Lung (tissue), 12 donors: Measurements from ENCODE around the gene POGZ. TPM values are rescaled to one million over a fixed set of nuclear protein-coding genes. Genes with fewer than 3 reads are reported as not detected.

ENCODE experiments used
- ATAC-seq: fragments of 200-7000 bp; cut with Tn5 transposase; one replicate; pipeline ENCODE4 v1.9.1; 2020; ENCODE audit warnings: moderate number of reproducible peaks; ENCODE audit not compliant: insufficient read depth, low FRiP score
- DNase-seq, 3 donors: peaks; one replicate each; pipeline ENCODE4 v3.0.0-alpha.2; 2013 to 2017
- H3K27ac ChIP-seq, 2 donors: one replicate each; pipeline ENCODE4 v1.5.1; 2013; ENCODE audit warnings: mild to moderate bottlenecking in 2 of 2, moderate library complexity in 2 of 2, control low read depth in 1 of 2, inconsistent platforms in 1 of 2, low read depth in 1 of 2, low read length in 1 of 2
- H3K27me3 ChIP-seq, 3 donors: one replicate each; pipeline ENCODE4 v1.5.1; 2013; ENCODE audit warnings: low read length in 2 of 3; ENCODE audit not compliant: control insufficient read depth in 3 of 3, insufficient read depth in 3 of 3
- H3K36me3 ChIP-seq, 4 donors: one replicate each; pipeline ENCODE4 v1.5.1; 2013; ENCODE audit warnings: low read length in 4 of 4, mild to moderate bottlenecking in 1 of 4, moderate library complexity in 1 of 4; ENCODE audit not compliant: control insufficient read depth in 4 of 4, insufficient read depth in 4 of 4
- H3K4me1 ChIP-seq, 5 donors: one replicate each; pipeline ENCODE4 v1.5.1; 2013; ENCODE audit warnings: low read length in 5 of 5, mild to moderate bottlenecking in 2 of 5, moderate library complexity in 1 of 5; ENCODE audit not compliant: control insufficient read depth in 5 of 5, insufficient read depth in 5 of 5
- H3K4me3 ChIP-seq: one replicate; pipeline ENCODE4 v1.5.1; 2013; ENCODE audit warnings: mild to moderate bottlenecking, control low read depth, moderate library complexity
- H3K9ac ChIP-seq, 2 donors: one replicate each; pipeline ENCODE4 v1.5.1; 2013; ENCODE audit warnings: low read length in 2 of 2, control low read depth in 1 of 2; ENCODE audit not compliant: insufficient read depth in 1 of 2
- H3K9me3 ChIP-seq, 4 donors: one replicate each; pipeline ENCODE4 v1.5.1; 2013; ENCODE audit warnings: low read length in 3 of 4, mild to moderate bottlenecking in 1 of 4, moderate library complexity in 1 of 4; ENCODE audit not compliant: control insufficient read depth in 4 of 4, insufficient read depth in 3 of 4
- WGBS, 2 donors: extraction: QIAGEN DNeasy Blood & Tissue Kit; methylation state at CpG; one replicate each; pipeline ENCODE4 v1.1.7; 2013; 5-methylcytosine and 5-hydroxymethylcytosine counted together
- polyA plus RNA-seq, 2 donors: library from polyadenylated mRNA; stranded (reverse); fragments of 200-250 nt; gene quantifications; one replicate each; pipeline ENCODE4 v1.2.1, GENCODE V29; 2013
- total RNA-seq, 2 donors: library from RNA; depleted of rRNA in 1 of 2; stranded (reverse); fragments of >200 nt in 1 of 2; gene quantifications; one replicate each; pipeline ENCODE4 v1.2.1, GENCODE V29; 2014 to 2021
- TF ChIP-seq, protein P1 (sequence below): IDR thresholded peaks from 2 replicates; pipeline ENCODE4 v1.5.1; 2012; ENCODE audit warnings: mild to moderate bottlenecking; ENCODE audit errors: control extremely low read depth, extremely low read depth
- donor health status: control.
- donor health status: control.
- donor health status: Bipolar disorder and iron deficiency.
- donor health status: healthy.
- donor health status: DM: yes; HTN: yes; CAD: no.

The POGZ gene
- total and polyA plus RNA-seq, 4 donors: 12.6 to 131 (median 41.6) TPM

DNA sequence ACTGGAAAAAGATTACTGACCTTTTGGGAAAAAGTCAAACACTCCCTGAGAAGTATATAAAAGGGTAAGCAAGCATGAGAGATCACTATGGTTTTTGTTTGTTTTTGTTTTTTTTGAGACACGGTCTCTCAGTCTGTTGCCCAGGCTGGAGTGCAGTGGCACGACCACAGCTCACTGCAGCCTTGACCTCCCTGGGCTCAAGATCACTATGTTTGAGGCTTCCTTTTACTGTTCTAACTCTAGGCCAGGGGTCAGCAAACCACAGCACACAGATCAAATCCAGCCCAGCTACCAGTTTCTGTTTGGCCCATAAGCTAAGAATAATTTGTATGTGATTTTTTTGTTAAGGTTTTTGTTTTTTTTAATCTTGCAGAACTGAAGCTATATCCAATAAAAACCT, 34.2 kb downstream of the POGZ start:
- Histone ChIP-seq H3K27ac (no peak overlapping the region), H3K9ac (no peak overlapping the region), H3K36me3 (peaks cover 30 to 75% (median 44%) of the 10 kb centered on the region in 4 donors), H3K4me3 (no peak overlapping the region), H3K9me3 (no peaks in the 10 kb centered on the region), H3K27me3 (no peaks in the 10 kb centered on the region), H3K4me1 (no peaks in the 10 kb centered on the region)
- 71% methylated on average over 2 of the region's 2 CpGs for WGBS, 2 donors
- ATAC-seq (no peak), DNase-seq (no peak)
- TF ChIP-seq, protein P1, sequence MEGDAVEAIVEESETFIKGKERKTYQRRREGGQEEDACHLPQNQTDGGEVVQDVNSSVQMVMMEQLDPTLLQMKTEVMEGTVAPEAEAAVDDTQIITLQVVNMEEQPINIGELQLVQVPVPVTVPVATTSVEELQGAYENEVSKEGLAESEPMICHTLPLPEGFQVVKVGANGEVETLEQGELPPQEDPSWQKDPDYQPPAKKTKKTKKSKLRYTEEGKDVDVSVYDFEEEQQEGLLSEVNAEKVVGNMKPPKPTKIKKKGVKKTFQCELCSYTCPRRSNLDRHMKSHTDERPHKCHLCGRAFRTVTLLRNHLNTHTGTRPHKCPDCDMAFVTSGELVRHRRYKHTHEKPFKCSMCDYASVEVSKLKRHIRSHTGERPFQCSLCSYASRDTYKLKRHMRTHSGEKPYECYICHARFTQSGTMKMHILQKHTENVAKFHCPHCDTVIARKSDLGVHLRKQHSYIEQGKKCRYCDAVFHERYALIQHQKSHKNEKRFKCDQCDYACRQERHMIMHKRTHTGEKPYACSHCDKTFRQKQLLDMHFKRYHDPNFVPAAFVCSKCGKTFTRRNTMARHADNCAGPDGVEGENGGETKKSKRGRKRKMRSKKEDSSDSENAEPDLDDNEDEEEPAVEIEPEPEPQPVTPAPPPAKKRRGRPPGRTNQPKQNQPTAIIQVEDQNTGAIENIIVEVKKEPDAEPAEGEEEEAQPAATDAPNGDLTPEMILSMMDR: no peak

DNA sequence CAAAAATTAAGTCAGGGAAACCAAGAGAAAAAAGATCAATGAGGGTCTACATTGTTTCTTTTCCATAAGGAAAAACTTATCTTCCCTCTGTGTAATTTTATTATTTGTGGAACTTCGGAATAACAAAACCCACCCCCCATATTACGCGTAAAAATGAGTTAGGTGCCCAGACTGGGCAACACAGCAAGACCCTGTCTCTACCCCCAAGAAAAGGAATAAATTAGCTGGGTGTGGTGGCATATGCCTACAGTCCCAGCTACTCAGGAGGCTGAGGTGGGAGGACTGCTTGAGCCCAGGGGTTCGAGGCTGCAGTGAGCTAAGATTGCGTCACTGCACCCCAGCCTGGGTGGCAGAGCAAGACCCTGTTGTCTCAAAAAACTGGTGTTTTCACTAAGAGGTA, 39.5 kb downstream of the POGZ start:
- Histone ChIP-seq H3K27me3 (no peaks in the 10 kb centered on the region), H3K27ac (no peak overlapping the region), H3K4me1 (no peaks in the 10 kb centered on the region), H3K4me3 (no peak overlapping the region), H3K36me3 (peaks cover 26 to 49% (median 34%) of the 10 kb centered on the region in 4 donors), H3K9ac (no peak overlapping the region), H3K9me3 (no peaks in the 10 kb centered on the region)
- WGBS, 2 donors: 79 to 95% methylated on average over 5 of the region's 5 CpGs
- DNase-seq (no peak), ATAC-seq (no peak)
- TF ChIP-seq, protein P1: no peak

DNA sequence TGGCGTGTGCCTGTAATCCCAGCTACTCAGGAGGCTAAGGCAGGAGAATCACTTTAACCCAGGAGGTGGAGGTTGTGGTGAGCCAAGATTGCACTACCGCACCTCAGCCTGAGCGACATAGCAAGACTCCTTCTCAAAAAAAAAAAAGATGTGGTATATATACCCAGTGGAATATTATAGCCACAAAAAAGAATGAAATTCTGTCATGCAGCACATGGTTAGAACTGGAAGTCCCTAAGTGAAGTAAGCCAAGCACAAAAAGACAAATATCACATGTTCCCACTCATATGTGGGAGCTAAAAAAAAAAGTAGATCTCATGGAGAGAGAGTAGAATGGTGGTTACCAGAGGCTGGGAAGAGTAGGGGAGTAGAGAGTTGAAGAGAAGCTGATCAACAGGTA, 41.2 kb downstream of the POGZ start:
- Histone ChIP-seq H3K9ac (no peak overlapping the region), H3K4me3 (no peak overlapping the region), H3K4me1 (no peaks in the 10 kb centered on the region), H3K9me3 (no peaks in the 10 kb centered on the region), H3K27ac (no peak overlapping the region), H3K36me3 (peaks cover 22 to 44% (median 33%) of the 10 kb centered on the region in 4 donors), H3K27me3 (no peaks in the 10 kb centered on the region)
- ATAC-seq (no peak), DNase-seq (no peak)
- TF ChIP-seq, protein P1: no peak
- WGBS, 2 donors: 97 to 100% methylated on average over 3 of the region's 3 CpGs

DNA sequence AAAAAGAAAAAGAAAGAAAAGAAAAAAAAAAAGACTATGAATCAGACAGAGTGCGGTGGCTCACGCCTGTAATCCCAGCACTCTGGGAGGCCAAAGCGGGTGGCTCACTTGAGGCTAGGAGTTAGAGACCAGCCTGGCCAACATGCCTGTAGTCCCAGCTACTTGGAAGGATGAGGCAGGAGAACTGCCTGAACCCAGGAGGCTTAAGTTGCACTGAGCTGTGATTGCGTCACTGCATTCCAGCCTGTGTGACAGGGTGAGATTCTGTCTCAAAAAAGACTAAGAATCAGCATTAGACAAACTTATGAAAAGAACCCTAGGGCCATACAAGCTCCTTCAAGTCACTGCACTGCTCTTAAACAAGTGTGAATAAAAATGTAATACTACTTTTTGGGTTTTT, 43.1 kb downstream of the POGZ start:
- 96 to 97% methylated on average over 4 of the region's 4 CpGs for WGBS, 2 donors
- Histone ChIP-seq H3K36me3 (peaks cover 21 to 47% (median 39%) of the 10 kb centered on the region in 4 donors), H3K4me1 (no peaks in the 10 kb centered on the region), H3K27ac (no peak overlapping the region), H3K4me3 (no peak overlapping the region), H3K9me3 (no peaks in the 10 kb centered on the region), H3K27me3 (no peaks in the 10 kb centered on the region), H3K9ac (no peak overlapping the region)
- no peak for ATAC-seq
- peak in 1 of 3 donors; percentile 24 for DNase-seq
- TF ChIP-seq, protein P1: no peak
